HT-29 (cell line): ENCODE data around the gene COG4. TPM values are rescaled to one million over a fixed set of nuclear protein-coding genes. Genes with fewer than 3 reads are reported as not detected.
"Not testable (repeated sequence)": the region's sequence is repeated elsewhere in the genome, so short reads cannot be mapped to it uniquely, and the experiment has no call there.

Experiments used
- DNase-seq: peaks from one replicate; pipeline ENCODE4 v3.0.0-alpha.2; 2015; ENCODE audit warnings: low spot score
- total RNA-seq: library from RNA; depleted of rRNA; stranded (reverse); fragments of >200 nt; shearing (Covaris generic); gene quantifications from 2 replicates; pipeline ENCODE4 v1.2.3, GENCODE V29; 2014; rRNA removed

COG4 gene
- total RNA-seq = 61.7 and 76.6 TPM in 2 replicates

- DNase-seq = peak; percentile 89
Measured at GRCh38 chr16:70523076-70523742, at the start of gene COG4. COG4 (minus strand) TSS chr16:70523554; CDS start chr16:70523543, 11 bp downstream.

- DNase-seq = no peak
Measured at GRCh38 chr16:70572926-70573270, 49.5 kb upstream of the COG4 start.

- DNase-seq = no peak
Measured at GRCh38 chr16:70572050-70572925, 48.9 kb upstream of the COG4 start.

GRCh38 chr16:70571623-70572022 lies 48.3 kb upstream of the COG4 start:
- no peak for DNase-seq

- no peak for DNase-seq
Measured at GRCh38 chr16:70570967-70571570, 47.7 kb upstream of the COG4 start.

GRCh38 chr16:70569752-70570151 lies 46.4 kb upstream of the COG4 start:
- DNase-seq = no peak

- no peak for DNase-seq
Measured at GRCh38 chr16:70568601-70569237, 45.4 kb upstream of the COG4 start.

GRCh38 chr16:70565053-70565452 lies 41.7 kb upstream of the COG4 start:
- no peak for DNase-seq

- DNase-seq = no peak
Measured at GRCh38 chr16:70563636-70564035, 40.3 kb upstream of the COG4 start.

- no peak for DNase-seq
Measured at GRCh38 chr16:70561623-70562022, 38.3 kb upstream of the COG4 start.

- no peak for DNase-seq
Measured at GRCh38 chr16:70556063-70556462, 32.7 kb upstream of the COG4 start.

- no peak for DNase-seq
Measured at GRCh38 chr16:70553645-70554044, 30.3 kb upstream of the COG4 start.

GRCh38 chr16:70552675-70553074 lies 29.3 kb upstream of the COG4 start:
- no peak for DNase-seq

- no peak for DNase-seq
Measured at GRCh38 chr16:70551788-70552187, 28.4 kb upstream of the COG4 start.

GRCh38 chr16:70550082-70550481 lies 26.7 kb upstream of the COG4 start:
- no peak for DNase-seq

GRCh38 chr16:70548936-70549335 lies 25.6 kb upstream of the COG4 start:
- no peak for DNase-seq

GRCh38 chr16:70544548-70544947 lies 21.2 kb upstream of the COG4 start:
- DNase-seq = no peak

GRCh38 chr16:70540994-70541393 lies 17.6 kb upstream of the COG4 start:
- DNase-seq = no peak

- DNase-seq = no peak
Measured at GRCh38 chr16:70534971-70535370, 11.6 kb upstream of the COG4 start.

- DNase-seq = not testable (repeated sequence)
Measured at GRCh38 chr16:70529954-70530353, 6.6 kb upstream of the COG4 start.

- peak; percentile 54 for DNase-seq
Measured at GRCh38 chr16:70529051-70529777, 5.9 kb upstream of the COG4 start.
